Measurements from ENCODE around the gene TK1.
A peak's percentile ranks its signal among the peaks of the same experiment; 100 is the strongest.

TK1 gene

GRCh38 chr17:78170692-78171590 is 15.9 kb downstream of the TK1 start:
- no peak for TF ChIP-seq EZH2phosphoT487 (IDR thresholded peaks at IDR 0.05; ENCODE audit: low read length)
- no peak for TF ChIP-seq CTCF (IDR thresholded peaks at IDR 0.05; ENCODE audit: low read length)
- no peak for TF ChIP-seq EZH2 (optimal IDR thresholded peaks at IDR 0.05; ENCODE audit: low read depth, low read length)
- peak overlapping the region; percentile 98 for H3K4me2 ChIP-seq (ENCODE audit: low read depth, low read length)
- H3K4me3 ChIP-seq (ENCODE audit: low read length): peak overlapping the region; percentile 11; the same call in 1 of the 2 replicates
- no peaks in the 10 kb centered on the region for H3K9me3 ChIP-seq (replicated peaks; ENCODE audit: insufficient read depth, low read length)
- DNase-seq: no peak
- H3K27me3 ChIP-seq (replicated peaks; ENCODE audit: insufficient read depth, low read length): no peaks in the 10 kb centered on the region
- H3K27ac ChIP-seq (ENCODE audit: low read length): peak overlapping the region; percentile 99; the same call in 1 of the 2 replicates
- H3K4me1 ChIP-seq (ENCODE audit: low read length): peaks cover 65% of the 10 kb centered on the region
- H3K9ac ChIP-seq (ENCODE audit: low read length): peak overlapping the region; percentile 14; the same call in 1 of the 2 replicates
- H2AFZ ChIP-seq (ENCODE audit: low read length): no peak overlapping the region
- no peaks in the 10 kb centered on the region for H3K36me3 ChIP-seq (replicated peaks; ENCODE audit: insufficient read depth, low read length)
- peaks cover 62% of the 10 kb centered on the region for H3F3A ChIP-seq (ENCODE audit: insufficient read depth, low read length)
- peaks cover 36% of the 10 kb centered on the region for H3K79me2 ChIP-seq (ENCODE audit: low read length)
- no peaks in the 10 kb centered on the region for H4K20me1 ChIP-seq (ENCODE audit: insufficient read depth, low read length)
- H3K9me2 ChIP-seq (replicated peaks; ENCODE audit: insufficient read depth, low read length): no peaks in the 10 kb centered on the region

- TF ChIP-seq CTCF (IDR thresholded peaks at IDR 0.05; ENCODE audit: low read length): no peak
- TF ChIP-seq EZH2 (optimal IDR thresholded peaks at IDR 0.05; ENCODE audit: low read depth, low read length): no peak
- no peak for TF ChIP-seq EZH2phosphoT487 (IDR thresholded peaks at IDR 0.05; ENCODE audit: low read length)
- Histone ChIP-seq H3K9me2 (replicated peaks; ENCODE audit: insufficient read depth, low read length) (no peaks in the 10 kb centered on the region), H3K4me2 (ENCODE audit: low read depth, low read length) (peak overlapping the region; percentile 98), H3K4me3 (ENCODE audit: low read length) (peak overlapping the region; percentile 81), H3K9me3 (replicated peaks; ENCODE audit: insufficient read depth, low read length) (no peaks in the 10 kb centered on the region), H3F3A (ENCODE audit: insufficient read depth, low read length) (peaks cover 50% of the 10 kb centered on the region), H3K27ac (ENCODE audit: low read length) (peak overlapping the region; percentile 82), H3K9ac (ENCODE audit: low read length) (peak overlapping the region; percentile 93), H3K4me1 (ENCODE audit: low read length) (peaks cover 52% of the 10 kb centered on the region), H3K79me2 (ENCODE audit: low read length) (peaks cover 36% of the 10 kb centered on the region), H2AFZ (ENCODE audit: low read length) (no peak overlapping the region), H4K20me1 (ENCODE audit: insufficient read depth, low read length) (no peaks in the 10 kb centered on the region), H3K27me3 (replicated peaks; ENCODE audit: insufficient read depth, low read length) (no peaks in the 10 kb centered on the region), H3K36me3 (replicated peaks; ENCODE audit: insufficient read depth, low read length) (no peaks in the 10 kb centered on the region)
- DNase-seq: peak; percentile 63
Observed at GRCh38 chr17:78168903-78169793, 17.7 kb downstream of the TK1 start.

GRCh38 chr17:78168242-78168902 is 18.5 kb downstream of the TK1 start, which contains the start of gene SYNGR2:
Gene SYNGR2, plus strand, starts transcription at chr17:78168581. Its CDS starts 36 bp downstream, at chr17:78168617.
- DNase-seq: peak; percentile 91
- Histone ChIP-seq H2AFZ (ENCODE audit: low read length) (peak within 1 kb of the TSS; percentile 7; the same call in 1 of the 2 replicates), H3K4me1 (ENCODE audit: low read length) (peaks cover 45% of the 10 kb centered on the region), H3K4me3 (ENCODE audit: low read length) (peak within 1 kb of the TSS; percentile 81), H3K27me3 (replicated peaks; ENCODE audit: insufficient read depth, low read length) (no peaks in the 10 kb centered on the region), H3K9ac (ENCODE audit: low read length) (peak within 1 kb of the TSS; percentile 93), H3K9me2 (replicated peaks; ENCODE audit: insufficient read depth, low read length) (no peaks in the 10 kb centered on the region), H3K36me3 (replicated peaks; ENCODE audit: insufficient read depth, low read length) (no peaks in the 10 kb centered on the region), H3K79me2 (ENCODE audit: low read length) (peaks cover 36% of the 10 kb centered on the region), H3F3A (ENCODE audit: insufficient read depth, low read length) (peaks cover 42% of the 10 kb centered on the region), H3K4me2 (ENCODE audit: low read depth, low read length) (peak within 1 kb of the TSS; percentile 98), H3K27ac (ENCODE audit: low read length) (peak within 1 kb of the TSS; percentile 82), H3K9me3 (replicated peaks; ENCODE audit: insufficient read depth, low read length) (no peaks in the 10 kb centered on the region), H4K20me1 (ENCODE audit: insufficient read depth, low read length) (no peaks in the 10 kb centered on the region)
- TF ChIP-seq EZH2phosphoT487 (IDR thresholded peaks at IDR 0.05; ENCODE audit: low read length) (no peak), CTCF (IDR thresholded peaks at IDR 0.05; ENCODE audit: low read length) (no peak), EZH2 (optimal IDR thresholded peaks at IDR 0.05; ENCODE audit: low read depth, low read length) (no peak)
